GM19025 (cell line): ENCODE data around the gene DPP10.

Source experiments
- ATAC-seq: cut with Tn5 transposase; IDR thresholded peaks from one replicate; pipeline ENCODE4 v1.9.1; 2021; ENCODE audit warnings: mild to moderate bottlenecking, low read depth, moderate library complexity; ENCODE audit not compliant: unreplicated experiment

The DPP10 gene

GRCh38 chr2:115596659-115597375 lies 1154.4 kb downstream of the DPP10 start:
- no peak for ATAC-seq

DNA sequence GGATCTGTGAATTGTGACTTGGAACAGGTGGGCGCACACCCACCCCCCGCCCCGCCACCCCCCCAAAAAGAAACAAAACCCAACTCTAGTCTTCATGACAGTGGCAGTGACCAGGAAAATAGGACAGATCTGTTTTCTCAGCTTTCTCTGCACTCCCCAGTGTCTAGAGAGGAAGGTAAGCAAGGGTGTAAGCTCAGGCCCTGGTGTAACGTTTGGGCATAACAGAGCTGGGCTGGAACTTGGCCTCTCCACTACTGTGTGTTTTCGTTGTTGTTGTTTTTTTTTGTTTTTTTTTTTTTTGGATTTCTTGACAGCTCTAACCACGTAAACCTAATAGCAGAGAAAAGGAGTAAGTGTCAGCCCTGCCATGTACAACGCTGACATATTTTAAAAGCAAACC lies 1160.8 kb downstream of the DPP10 start:
- no peak for ATAC-seq

GRCh38 chr2:115606350-115606749 lies 1163.9 kb downstream of the DPP10 start:
- ATAC-seq = no peak

DNA sequence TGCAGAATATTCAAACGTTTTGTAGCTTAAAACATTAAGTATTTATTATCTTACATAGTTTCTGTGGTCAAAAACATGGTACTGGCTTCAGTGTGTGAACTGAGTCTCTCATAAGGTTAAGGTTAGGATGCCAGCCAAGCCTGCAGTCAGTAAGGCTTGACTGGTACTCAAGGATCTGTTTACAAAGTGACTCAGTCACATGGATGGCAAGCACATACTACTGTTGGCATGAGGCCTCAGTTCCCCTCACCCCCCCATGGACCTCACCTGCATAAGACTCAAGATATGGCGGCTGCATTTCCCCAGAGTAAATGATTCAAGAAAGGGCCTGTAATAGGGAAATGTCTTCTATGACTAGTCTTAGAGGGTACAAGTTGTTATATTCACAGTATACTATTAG lies 1167.5 kb downstream of the DPP10 start:
- no peak for ATAC-seq

DNA sequence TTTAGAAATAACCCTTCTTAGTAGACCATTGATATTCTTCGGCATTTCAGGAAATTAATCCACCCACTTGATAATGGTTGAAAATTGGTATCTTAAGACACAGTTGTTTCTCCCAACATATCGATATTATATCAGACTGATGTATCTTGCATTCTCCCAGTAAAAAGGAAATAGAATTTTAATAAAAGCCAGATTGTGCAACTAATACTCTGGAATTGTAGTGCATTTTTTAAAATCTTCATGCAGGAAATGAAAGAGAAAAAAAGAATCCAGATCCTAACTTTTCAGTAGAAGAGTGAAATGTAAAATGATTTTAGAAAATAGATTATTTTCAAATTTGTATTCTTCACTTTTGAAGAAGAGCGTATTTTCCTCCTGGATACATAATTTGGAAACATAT lies 1168.4 kb downstream of the DPP10 start:
- no peak for ATAC-seq

GRCh38 chr2:115624332-115624731 lies 1181.9 kb downstream of the DPP10 start:
- ATAC-seq = no peak

- no peak for ATAC-seq
Measured at GRCh38 chr2:115634578-115634977, 1192.1 kb downstream of the DPP10 start.

DNA sequence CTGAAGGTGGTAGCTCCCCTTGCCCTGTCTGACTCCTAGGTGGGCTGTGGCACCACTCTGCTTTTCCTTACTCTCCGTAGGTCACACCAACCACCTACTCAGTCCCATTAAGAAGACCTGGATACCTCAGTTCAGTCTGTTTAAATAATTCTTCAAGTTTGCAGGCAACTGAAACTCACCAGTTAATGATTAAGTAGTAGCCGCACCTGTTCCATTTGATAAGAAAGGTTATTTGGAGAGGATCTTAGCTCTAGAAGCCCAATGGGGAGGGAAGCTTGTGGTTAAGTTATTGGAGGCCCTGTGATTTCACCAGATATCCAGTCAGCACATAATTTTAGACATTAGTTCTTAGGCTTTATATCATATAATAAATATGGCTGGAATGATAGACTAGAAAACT lies 1193.0 kb downstream of the DPP10 start:
- no peak for ATAC-seq

GRCh38 chr2:115649731-115650130 lies 1207.3 kb downstream of the DPP10 start:
- no peak for ATAC-seq

GRCh38 chr2:115650827-115651226 lies 1208.4 kb downstream of the DPP10 start:
- no peak for ATAC-seq

GRCh38 chr2:115652652-115653051 lies 1210.2 kb downstream of the DPP10 start:
- no peak for ATAC-seq

- ATAC-seq = no peak
Measured at GRCh38 chr2:115654362-115654761, 1211.9 kb downstream of the DPP10 start.

DNA sequence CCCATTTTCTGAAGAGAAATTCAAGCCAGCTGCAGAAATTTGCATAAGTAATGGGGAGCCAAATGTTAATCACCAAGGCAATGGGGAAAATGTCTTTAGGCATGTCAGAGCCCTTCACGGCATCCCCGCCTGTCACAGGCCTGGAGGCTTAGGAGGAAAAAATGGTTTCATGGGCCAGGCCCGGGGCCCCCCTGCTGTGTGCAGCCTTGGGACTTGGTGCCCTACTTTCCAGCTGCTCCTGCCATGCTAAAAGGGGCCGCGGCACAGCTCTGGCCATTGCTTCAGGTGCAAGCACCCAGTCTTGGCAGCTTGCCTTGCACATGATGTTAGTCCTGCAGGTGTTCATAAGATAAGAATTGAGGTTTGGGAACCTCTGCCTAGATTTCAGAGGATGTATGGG lies 1235.7 kb downstream of the DPP10 start:
- ATAC-seq = no peak

GRCh38 chr2:115684345-115684744 lies 1241.9 kb downstream of the DPP10 start:
- ATAC-seq = no peak

- ATAC-seq = no peak
Measured at GRCh38 chr2:115691409-115691808, 1249.0 kb downstream of the DPP10 start.

GRCh38 chr2:115694651-115695050 lies 1252.2 kb downstream of the DPP10 start:
- ATAC-seq = no peak

DNA sequence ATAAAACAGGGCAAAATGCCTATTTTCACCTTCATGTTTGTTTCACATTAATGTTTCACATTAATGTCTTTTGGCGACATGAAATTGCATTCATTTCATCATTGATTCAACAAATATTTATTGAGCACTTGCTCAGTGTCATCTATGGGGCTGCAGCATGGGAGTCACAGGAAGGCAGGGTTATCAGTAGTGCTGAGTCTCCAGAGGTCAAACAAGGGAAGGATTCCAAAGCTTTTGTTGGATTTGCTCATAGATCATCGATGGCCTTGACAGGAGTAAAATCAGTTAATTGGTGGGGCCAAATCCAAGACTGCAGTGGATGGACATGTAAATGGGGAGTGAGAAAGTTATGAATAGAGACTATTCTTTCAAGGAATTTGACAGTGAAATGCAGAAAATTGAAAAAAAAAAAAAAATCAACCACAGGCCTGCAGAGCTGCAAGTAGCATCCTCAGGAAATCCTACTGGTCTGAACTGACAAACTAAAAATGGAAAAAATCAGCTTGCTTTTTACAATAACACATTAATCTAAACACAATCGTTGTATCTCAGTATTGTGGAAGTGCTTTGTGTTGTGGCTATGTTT lies 1290.8 kb downstream of the DPP10 start:
- no peak for ATAC-seq

GRCh38 chr2:115738111-115738510 lies 1295.7 kb downstream of the DPP10 start:
- no peak for ATAC-seq

DNA sequence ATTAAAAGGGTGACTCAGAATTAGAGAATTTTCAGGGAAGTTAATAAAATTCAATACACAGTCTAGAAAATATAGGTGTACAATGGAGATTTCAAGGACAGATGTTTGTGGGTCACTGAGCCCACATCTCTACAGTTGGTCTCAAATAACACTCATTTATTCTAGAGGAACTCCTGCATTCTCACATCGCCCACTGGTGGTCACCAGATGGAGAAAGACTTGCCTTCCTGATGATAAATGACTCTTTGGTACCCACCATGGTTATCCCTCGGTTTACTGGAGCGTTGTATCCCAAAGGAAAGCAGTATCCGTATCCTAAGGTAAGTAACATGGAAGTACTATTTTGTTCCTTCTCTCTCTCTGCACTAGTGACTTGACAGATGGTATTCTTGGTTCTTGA lies 1297.1 kb downstream of the DPP10 start:
- ATAC-seq = no peak

- no peak for ATAC-seq
Measured at GRCh38 chr2:115746151-115746550, 1303.7 kb downstream of the DPP10 start.

- ATAC-seq = no peak
Measured at GRCh38 chr2:115757286-115757685, 1314.8 kb downstream of the DPP10 start.

- no peak for ATAC-seq
Measured at GRCh38 chr2:115763601-115764000, 1321.2 kb downstream of the DPP10 start.
